ENCODE measurements around the gene HPCA. TPM values are rescaled to one million over a fixed set of nuclear protein-coding genes. Genes with fewer than 3 reads are reported as not detected.

Gene HPCA
- total RNA-seq: not detected in 2 replicates

GRCh38 chr1:32886004-32886827 lies at the start of gene HPCA:
Gene HPCA (plus strand): TSS chr1:32886491. CDS start chr1:32888899, 2,408 bp downstream.

GRCh38 chr1:32870615-32871363 lies 15.5 kb upstream of the HPCA start, which contains the start of gene FNDC5:
Gene FNDC5 (minus strand): TSS chr1:32870912.

GRCh38 chr1:32900956-32901822 lies 14.9 kb downstream of the HPCA start, which contains the start of gene TMEM54:
Gene TMEM54 (minus strand): TSS chr1:32901389. CDS start chr1:32901238, 151 bp downstream.

Other genes with a start within 250 kb of the HPCA start
- gene ZBTB8OS, start 235.9 kb upstream of the HPCA start, total RNA-seq: 17.0 and 35.8 TPM in 2 replicates
- gene RBBP4, start 235.3 kb upstream of the HPCA start, total RNA-seq: 131 and 166 TPM in 2 replicates
- 9.8 and 12.3 TPM in 2 replicates for gene SYNC, start 183.7 kb upstream of the HPCA start, total RNA-seq
- 104 and 106 TPM in 2 replicates for gene YARS1, start 69.1 kb upstream of the HPCA start, total RNA-seq
- gene S100PBP, start 68.8 kb upstream of the HPCA start, total RNA-seq: 21.2 and 32.8 TPM in 2 replicates
- 0.33 and 0.48 TPM in 2 replicates for gene FNDC5, start 15.6 kb upstream of the HPCA start, total RNA-seq
- gene TMEM54, start 14.9 kb downstream of the HPCA start, total RNA-seq: 25.1 and 28.1 TPM in 2 replicates
- gene RNF19B, start 78.3 kb downstream of the HPCA start, total RNA-seq: 34.6 and 37.3 TPM in 2 replicates
- gene AK2, start 150.4 kb downstream of the HPCA start, total RNA-seq: 164 and 212 TPM in 2 replicates
- gene AZIN2, start 194.7 kb downstream of the HPCA start, total RNA-seq: 0.76 and 1.3 TPM in 2 replicates